Progenitor cell of endocrine pancreas (in vitro differentiated cells): ENCODE measurements around the gene CYP26A1. TPM values are rescaled to one million over a fixed set of nuclear protein-coding genes. Genes with fewer than 3 reads are reported as not detected.

ENCODE experiments used
- DNase-seq: peaks from one replicate; pipeline ENCODE4 v3.0.0; 2021; ENCODE audit warnings: low spot score; ENCODE audit not compliant: unreplicated experiment
- H3K27ac Mint-ChIP-seq: 2 replicates; pipeline ENCODE4 v1.8.0; 2021; ENCODE audit warnings: mild to moderate bottlenecking, moderate library complexity, mixed read lengths
- H3K27me3 Mint-ChIP-seq: 2 replicates; pipeline ENCODE4 v1.8.0; 2021; ENCODE audit warnings: mixed read lengths
- H3K36me3 Mint-ChIP-seq: 2 replicates; pipeline ENCODE4 v1.8.0; 2022; ENCODE audit warnings: mixed read lengths; ENCODE audit not compliant: insufficient read depth
- H3K4me1 Mint-ChIP-seq: 2 replicates; pipeline ENCODE4 v1.8.0; 2021; ENCODE audit warnings: low read depth, mixed read lengths
- H3K4me3 Mint-ChIP-seq: 2 replicates; pipeline ENCODE4 v1.8.0; 2021; ENCODE audit warnings: low read depth, mild to moderate bottlenecking, moderate library complexity, mixed read lengths
- H3K9me3 Mint-ChIP-seq: 2 replicates; pipeline ENCODE4 v1.8.0; 2021; ENCODE audit warnings: low read depth, mixed read lengths
- total RNA-seq: library from RNA; stranded (reverse); gene quantifications from 2 replicates; pipeline ENCODE4 v1.2.1, GENCODE V29; 2021
- TF ChIP-seq, protein P1 (sequence below): fragments of 200-600 bp; sonication (generic); IDR thresholded peaks from one replicate; pipeline ENCODE4 v1.5.0; 2021; ENCODE audit warnings: antibody characterized with exemption, mild to moderate bottlenecking; ENCODE audit not compliant: unreplicated experiment

Gene CYP26A1
- total RNA-seq, 1 donor from 2014 or later = 1.8 TPM

DNA sequence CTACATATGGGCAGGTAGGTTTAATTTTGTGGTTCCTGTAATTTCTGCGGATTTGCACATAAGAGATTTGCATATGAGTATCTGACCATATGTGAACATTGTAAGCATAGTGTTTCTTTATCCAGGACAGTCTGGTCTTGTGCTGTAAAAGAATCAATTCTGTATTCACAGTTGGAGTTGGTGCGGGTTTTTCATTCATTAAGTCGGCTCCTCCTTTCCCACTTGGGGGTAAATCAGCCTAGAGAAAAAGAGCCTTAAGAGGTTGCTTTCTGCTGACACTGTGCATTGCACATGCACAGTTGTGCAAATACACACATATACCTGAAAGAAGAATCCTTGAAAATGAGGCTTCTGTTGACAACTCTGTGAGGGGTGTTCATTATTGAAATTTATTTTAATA, 19.2 kb upstream of the CYP26A1 start:
- H3K27me3 Mint-ChIP-seq = peaks cover 11% of the 10 kb centered on the region
- DNase-seq = no peak
- peaks cover 16% of the 10 kb centered on the region for H3K36me3 Mint-ChIP-seq
- H3K4me3 Mint-ChIP-seq = no peak overlapping the region
- H3K4me1 Mint-ChIP-seq = no peaks in the 10 kb centered on the region
- H3K27ac Mint-ChIP-seq = no peak overlapping the region
- TF ChIP-seq, protein P1, sequence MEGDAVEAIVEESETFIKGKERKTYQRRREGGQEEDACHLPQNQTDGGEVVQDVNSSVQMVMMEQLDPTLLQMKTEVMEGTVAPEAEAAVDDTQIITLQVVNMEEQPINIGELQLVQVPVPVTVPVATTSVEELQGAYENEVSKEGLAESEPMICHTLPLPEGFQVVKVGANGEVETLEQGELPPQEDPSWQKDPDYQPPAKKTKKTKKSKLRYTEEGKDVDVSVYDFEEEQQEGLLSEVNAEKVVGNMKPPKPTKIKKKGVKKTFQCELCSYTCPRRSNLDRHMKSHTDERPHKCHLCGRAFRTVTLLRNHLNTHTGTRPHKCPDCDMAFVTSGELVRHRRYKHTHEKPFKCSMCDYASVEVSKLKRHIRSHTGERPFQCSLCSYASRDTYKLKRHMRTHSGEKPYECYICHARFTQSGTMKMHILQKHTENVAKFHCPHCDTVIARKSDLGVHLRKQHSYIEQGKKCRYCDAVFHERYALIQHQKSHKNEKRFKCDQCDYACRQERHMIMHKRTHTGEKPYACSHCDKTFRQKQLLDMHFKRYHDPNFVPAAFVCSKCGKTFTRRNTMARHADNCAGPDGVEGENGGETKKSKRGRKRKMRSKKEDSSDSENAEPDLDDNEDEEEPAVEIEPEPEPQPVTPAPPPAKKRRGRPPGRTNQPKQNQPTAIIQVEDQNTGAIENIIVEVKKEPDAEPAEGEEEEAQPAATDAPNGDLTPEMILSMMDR = no peak
- H3K9me3 Mint-ChIP-seq = no peaks in the 10 kb centered on the region

DNA sequence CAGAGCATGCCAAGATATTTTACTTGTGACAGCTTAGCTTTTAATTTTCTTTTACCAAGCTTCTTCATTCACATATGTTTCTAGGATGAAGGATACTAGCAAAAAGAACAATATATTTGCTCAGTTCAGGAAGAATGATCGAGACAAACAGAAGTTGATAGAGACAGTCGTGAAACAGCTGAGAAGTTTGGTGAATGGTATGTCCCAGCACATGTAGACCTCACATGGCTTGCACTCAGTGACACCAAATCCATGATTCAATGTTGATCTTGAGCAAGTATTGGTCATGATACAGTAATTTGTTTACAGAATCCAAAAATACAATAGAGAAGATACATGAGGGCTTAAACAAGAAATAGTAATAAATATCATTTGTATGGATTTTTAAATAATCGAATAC, 15.6 kb upstream of the CYP26A1 start:
- no peak for DNase-seq
- TF ChIP-seq, protein P1 = no peak
- no peaks in the 10 kb centered on the region for H3K9me3 Mint-ChIP-seq
- peaks cover 35% of the 10 kb centered on the region for H3K27me3 Mint-ChIP-seq
- H3K27ac Mint-ChIP-seq = no peak overlapping the region
- peaks cover 31% of the 10 kb centered on the region for H3K36me3 Mint-ChIP-seq
- H3K4me3 Mint-ChIP-seq = no peak overlapping the region
- H3K4me1 Mint-ChIP-seq = no peaks in the 10 kb centered on the region

DNA sequence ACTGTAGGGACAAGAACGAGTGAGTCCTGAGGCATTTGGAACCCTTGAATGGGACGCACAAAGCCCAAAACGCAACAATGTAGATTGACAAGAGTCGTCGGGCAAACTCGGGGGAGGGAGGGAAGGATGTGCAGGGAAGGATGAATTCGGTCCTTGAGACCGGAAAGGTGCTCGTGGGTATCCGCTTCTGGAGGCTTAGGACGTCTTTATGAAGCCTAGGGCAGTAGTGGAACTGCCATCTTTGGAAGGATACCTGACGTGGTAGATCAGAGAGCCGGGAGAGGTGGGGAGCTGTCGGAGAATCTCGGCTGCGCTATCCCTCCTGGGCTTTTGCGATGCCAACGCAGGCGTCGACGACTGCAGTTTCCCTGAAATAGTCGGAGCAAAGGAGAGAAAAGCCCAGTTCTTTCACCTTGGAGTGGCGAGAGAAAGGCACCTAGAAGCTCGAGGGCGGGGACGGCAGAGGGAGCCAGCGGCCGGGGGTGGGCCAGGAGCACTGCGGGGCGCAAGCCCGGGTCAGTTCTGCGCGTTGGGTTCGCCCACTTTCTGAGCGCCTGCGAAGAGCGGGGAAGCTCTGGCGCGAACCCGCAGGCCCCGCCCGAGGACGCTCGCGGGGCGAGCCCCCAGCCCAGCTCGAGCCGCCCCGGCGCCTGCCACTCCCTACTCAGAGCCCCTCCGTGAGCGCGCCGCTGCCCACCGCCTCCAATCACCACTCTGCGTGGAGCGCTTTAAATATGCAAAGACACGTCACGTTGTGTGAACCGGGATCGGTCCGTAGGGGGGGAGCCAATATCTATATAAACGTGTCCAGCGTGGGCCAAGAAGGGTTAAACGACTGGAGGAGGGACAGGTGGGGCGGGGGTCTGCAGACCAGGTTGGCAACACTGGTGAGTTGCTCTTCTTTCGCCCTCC, 13.5 kb upstream of the CYP26A1 start, which contains the start of gene CYP26C1:
Gene CYP26C1 (plus strand): TSS at position 824 of the 912 bp plus-strand sequence. CDS start 466 bp downstream, outside the sequence.
- peaks cover 36% of the 10 kb centered on the region for H3K36me3 Mint-ChIP-seq
- H3K27me3 Mint-ChIP-seq = peaks cover 54% of the 10 kb centered on the region
- H3K9me3 Mint-ChIP-seq = no peaks in the 10 kb centered on the region
- no peak within 1 kb of the TSS for H3K27ac Mint-ChIP-seq
- TF ChIP-seq, protein P1 = no peak
- no peak within 1 kb of the TSS for H3K4me3 Mint-ChIP-seq
- H3K4me1 Mint-ChIP-seq = no peaks in the 10 kb centered on the region
- DNase-seq = no peak

DNA sequence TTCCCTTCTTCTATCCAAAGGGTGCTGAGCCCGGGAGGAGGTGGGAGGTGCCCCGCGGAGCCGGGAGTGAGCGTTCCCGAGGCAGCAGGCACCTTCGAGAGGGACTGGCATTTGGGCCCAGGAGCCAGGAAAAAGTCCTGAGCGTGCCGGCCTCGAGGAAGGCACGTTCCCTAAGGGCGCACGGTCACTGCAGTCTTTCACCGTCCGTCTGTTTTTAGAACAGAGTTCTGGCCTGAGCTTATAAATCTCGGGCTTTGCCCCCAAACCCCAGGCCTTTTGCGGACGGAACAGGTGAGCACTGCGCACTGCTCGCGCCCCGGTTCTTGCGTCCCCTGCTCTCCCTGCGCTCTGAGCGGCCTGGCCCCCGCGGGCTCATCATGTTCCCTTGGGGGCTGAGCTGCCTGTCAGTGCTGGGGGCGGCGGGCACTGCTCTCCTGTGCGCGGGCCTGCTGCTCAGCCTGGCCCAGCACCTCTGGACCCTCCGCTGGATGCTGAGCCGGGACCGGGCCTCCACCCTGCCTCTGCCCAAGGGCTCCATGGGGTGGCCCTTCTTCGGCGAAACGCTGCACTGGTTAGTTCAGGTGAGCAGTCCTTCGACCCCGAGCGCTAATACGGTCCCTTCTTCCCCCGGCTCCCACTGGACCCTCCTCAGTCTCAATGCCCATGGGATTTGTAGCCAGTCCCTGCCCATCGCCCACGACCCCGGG, 12.7 kb upstream of the CYP26A1 start:
- no peak for DNase-seq
- H3K9me3 Mint-ChIP-seq = no peaks in the 10 kb centered on the region
- H3K4me1 Mint-ChIP-seq = peaks cover 2% of the 10 kb centered on the region
- H3K4me3 Mint-ChIP-seq = no peak overlapping the region
- H3K27ac Mint-ChIP-seq = no peak overlapping the region
- H3K27me3 Mint-ChIP-seq = peaks cover 60% of the 10 kb centered on the region
- peaks cover 36% of the 10 kb centered on the region for H3K36me3 Mint-ChIP-seq
- TF ChIP-seq, protein P1 = no peak
